Fibroblast of mammary gland (primary cell): Measurements from ENCODE around the gene ITGA11.
A peak's percentile ranks its signal among the peaks of the same experiment; 100 is the strongest.

Source experiments
- DNase-seq: peaks from one replicate; pipeline ENCODE4 v3.0.0-alpha.2; 2010; ENCODE audit warnings: low read depth
- H3K4me3 ChIP-seq: 2 replicates; pipeline ENCODE4 v1.5.1; 2011; ENCODE audit warnings: low read depth, mild to moderate bottlenecking, low read length, moderate library complexity; ENCODE audit not compliant: control insufficient read depth
- TF ChIP-seq, protein P1 (sequence below): conservative IDR thresholded peaks from 2 replicates; pipeline ENCODE4 v1.5.1; 2011; ENCODE audit warnings: low read depth, low read length, inconsistent platforms; ENCODE audit not compliant: control insufficient read depth, insufficient read depth

Gene ITGA11

GRCh38 chr15:68374168-68374745 lies 57.7 kb downstream of the ITGA11 start:
- TF ChIP-seq, protein P1, sequence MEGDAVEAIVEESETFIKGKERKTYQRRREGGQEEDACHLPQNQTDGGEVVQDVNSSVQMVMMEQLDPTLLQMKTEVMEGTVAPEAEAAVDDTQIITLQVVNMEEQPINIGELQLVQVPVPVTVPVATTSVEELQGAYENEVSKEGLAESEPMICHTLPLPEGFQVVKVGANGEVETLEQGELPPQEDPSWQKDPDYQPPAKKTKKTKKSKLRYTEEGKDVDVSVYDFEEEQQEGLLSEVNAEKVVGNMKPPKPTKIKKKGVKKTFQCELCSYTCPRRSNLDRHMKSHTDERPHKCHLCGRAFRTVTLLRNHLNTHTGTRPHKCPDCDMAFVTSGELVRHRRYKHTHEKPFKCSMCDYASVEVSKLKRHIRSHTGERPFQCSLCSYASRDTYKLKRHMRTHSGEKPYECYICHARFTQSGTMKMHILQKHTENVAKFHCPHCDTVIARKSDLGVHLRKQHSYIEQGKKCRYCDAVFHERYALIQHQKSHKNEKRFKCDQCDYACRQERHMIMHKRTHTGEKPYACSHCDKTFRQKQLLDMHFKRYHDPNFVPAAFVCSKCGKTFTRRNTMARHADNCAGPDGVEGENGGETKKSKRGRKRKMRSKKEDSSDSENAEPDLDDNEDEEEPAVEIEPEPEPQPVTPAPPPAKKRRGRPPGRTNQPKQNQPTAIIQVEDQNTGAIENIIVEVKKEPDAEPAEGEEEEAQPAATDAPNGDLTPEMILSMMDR = no peak
- no peak for DNase-seq
- H3K4me3 ChIP-seq = no peak overlapping the region

DNA sequence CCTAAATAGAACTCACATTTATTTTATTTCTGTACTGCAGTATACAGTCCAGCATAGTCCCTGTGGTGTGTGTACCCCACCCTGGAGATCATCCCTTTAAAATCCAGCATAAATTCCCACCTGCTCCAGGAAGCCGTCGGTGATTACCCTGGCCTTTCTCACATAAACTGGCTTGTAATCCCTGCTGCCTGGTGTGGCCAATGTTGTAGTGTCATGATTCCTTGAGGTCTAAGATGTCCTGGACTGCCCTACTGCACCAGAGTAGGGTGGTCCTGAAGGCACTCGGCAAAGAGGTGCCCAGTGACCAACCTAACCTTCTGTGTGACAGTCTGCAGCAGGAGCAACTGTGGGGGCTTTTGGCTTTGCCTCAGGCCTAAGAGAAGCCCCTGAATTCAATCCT lies 58.9 kb downstream of the ITGA11 start:
- TF ChIP-seq, protein P1 = no peak
- no peak for DNase-seq
- H3K4me3 ChIP-seq = no peak overlapping the region

- TF ChIP-seq, protein P1 = peak; percentile 51
- no peak overlapping the region for H3K4me3 ChIP-seq
- peak; percentile 35 for DNase-seq
These were observed 59.6 kb downstream of the ITGA11 start for GRCh38 chr15:68372291-68372811.

GRCh38 chr15:68371851-68372250 lies 60.1 kb downstream of the ITGA11 start:
- TF ChIP-seq, protein P1 = no peak
- H3K4me3 ChIP-seq = no peak overlapping the region
- no peak for DNase-seq

DNA sequence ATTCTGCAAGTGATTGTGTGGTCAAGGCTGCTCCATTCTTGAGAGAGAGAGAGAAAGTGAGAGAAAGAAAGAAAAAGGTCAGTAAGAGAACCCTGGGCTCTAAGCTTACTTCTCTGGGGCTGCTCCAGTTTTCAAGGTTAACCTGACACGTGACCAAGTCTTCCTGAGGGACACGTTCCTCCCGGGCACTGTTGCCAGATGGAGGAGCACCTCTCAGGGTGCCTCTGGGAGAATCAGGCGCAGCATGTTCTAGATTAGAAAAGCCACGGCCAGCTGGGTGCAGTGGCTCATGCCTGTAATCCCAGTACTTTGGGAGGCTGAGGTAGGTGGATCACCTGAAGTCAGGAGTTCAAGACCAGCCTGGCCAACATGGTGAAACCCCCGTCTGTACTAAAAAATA lies 60.8 kb downstream of the ITGA11 start:
- no peak overlapping the region for H3K4me3 ChIP-seq
- DNase-seq = no peak
- TF ChIP-seq, protein P1 = no peak

- TF ChIP-seq, protein P1 = no peak
- H3K4me3 ChIP-seq = no peak overlapping the region
- DNase-seq = no peak
These were observed 61.2 kb downstream of the ITGA11 start for GRCh38 chr15:68370768-68371151.
